ENCODE results near the gene PDLIM7.
A peak's percentile ranks its signal among the peaks of the same experiment; 100 is the strongest.

The PDLIM7 gene

GRCh38 chr5:177458912-177459350 lies 38.5 kb downstream of the PDLIM7 start:
- no peak for DNase-seq (ENCODE audit: low read depth in 2 of 3, low spot score in 1 of 3)

GRCh38 chr5:177457852-177458681 lies 39.3 kb downstream of the PDLIM7 start:
- no peak for DNase-seq (ENCODE audit: low read depth in 2 of 3, low spot score in 1 of 3)

- peak; percentile 53 to 63 (median 61) for DNase-seq (ENCODE audit: low read depth in 2 of 3, low spot score in 1 of 3)
Observed at GRCh38 chr5:177456976-177457851, 40.2 kb downstream of the PDLIM7 start.

- no peak for DNase-seq (ENCODE audit: low read depth in 2 of 3, low spot score in 1 of 3)
Observed at GRCh38 chr5:177456591-177456964, 40.8 kb downstream of the PDLIM7 start.

GRCh38 chr5:177455661-177456590 lies 41.5 kb downstream of the PDLIM7 start:
- DNase-seq (ENCODE audit: low read depth in 2 of 3, low spot score in 1 of 3) = peak; percentile 93 to 99 (median 96)

- peak; percentile 87 to 91 (median 89) for DNase-seq (ENCODE audit: low read depth in 2 of 3, low spot score in 1 of 3)
Observed at GRCh38 chr5:177455036-177455660, 42.3 kb downstream of the PDLIM7 start.

GRCh38 chr5:177454397-177455035 lies 42.9 kb downstream of the PDLIM7 start:
- peak; percentile 82 to 95 (median 91) for DNase-seq (ENCODE audit: low read depth in 2 of 3, low spot score in 1 of 3)

GRCh38 chr5:177453852-177454396 lies 43.5 kb downstream of the PDLIM7 start:
- no peak for DNase-seq (ENCODE audit: low read depth in 2 of 3, low spot score in 1 of 3)

- no peak for DNase-seq (ENCODE audit: low read depth in 2 of 3, low spot score in 1 of 3)
Observed at GRCh38 chr5:177452688-177453638, 44.4 kb downstream of the PDLIM7 start.

- no peak for DNase-seq (ENCODE audit: low read depth in 2 of 3, low spot score in 1 of 3)
Observed at GRCh38 chr5:177450667-177451424, 46.6 kb downstream of the PDLIM7 start.

- no peak for DNase-seq (ENCODE audit: low read depth in 2 of 3, low spot score in 1 of 3)
Observed at GRCh38 chr5:177449140-177450061, 48.0 kb downstream of the PDLIM7 start.

GRCh38 chr5:177448244-177448950 lies 49.0 kb downstream of the PDLIM7 start:
- no peak for DNase-seq (ENCODE audit: low read depth in 2 of 3, low spot score in 1 of 3)

- DNase-seq (ENCODE audit: low read depth in 2 of 3, low spot score in 1 of 3) = no peak
Observed at GRCh38 chr5:177447611-177448243, 49.7 kb downstream of the PDLIM7 start.

GRCh38 chr5:177447066-177447610 lies 50.3 kb downstream of the PDLIM7 start:
- peak in 2 of 3 donors; percentile 52 to 59 for DNase-seq (ENCODE audit: low read depth in 2 of 3, low spot score in 1 of 3)
